NCI-H2081 (cell line): ENCODE results near the gene CACNA1I.
"Not testable (repeated sequence)": the region's sequence is repeated elsewhere in the genome, so short reads cannot be mapped to it uniquely, and the experiment has no call there.

ENCODE experiments used
- DNase-seq, 2 experiments: peaks; one replicate each; lab custom pipeline; 2025; lab: John Stamatoyannopoulos, UW

CACNA1I gene

GRCh38 chr22:39719559-39720450, 149.3 kb downstream of the CACNA1I start:
- no peak for DNase-seq

GRCh38 chr22:39721206-39722031, 150.9 kb downstream of the CACNA1I start:
- no peak for DNase-seq

- no peak for DNase-seq
These were observed 151.4 kb downstream of the CACNA1I start for GRCh38 chr22:39722032-39722325.

- DNase-seq = no peak
These were observed 151.9 kb downstream of the CACNA1I start for GRCh38 chr22:39722501-39722900.

- no peak for DNase-seq
These were observed 152.9 kb downstream of the CACNA1I start for GRCh38 chr22:39723463-39723862.

GRCh38 chr22:39723899-39724351, 153.4 kb downstream of the CACNA1I start:
- no peak for DNase-seq

GRCh38 chr22:39724390-39724789, 153.8 kb downstream of the CACNA1I start:
- DNase-seq = no peak

- no peak for DNase-seq
These were observed 154.3 kb downstream of the CACNA1I start for GRCh38 chr22:39724857-39725256.

- DNase-seq = no peak
These were observed 154.9 kb downstream of the CACNA1I start for GRCh38 chr22:39725351-39726035.

GRCh38 chr22:39727541-39727940, 157.0 kb downstream of the CACNA1I start:
- no peak for DNase-seq

- no peak for DNase-seq
These were observed 157.8 kb downstream of the CACNA1I start for GRCh38 chr22:39728236-39728860.

- no peak for DNase-seq
These were observed 158.8 kb downstream of the CACNA1I start for GRCh38 chr22:39729141-39729934.

- DNase-seq = no peak
These were observed 160.9 kb downstream of the CACNA1I start for GRCh38 chr22:39731481-39731880.

- DNase-seq = no peak
These were observed 161.5 kb downstream of the CACNA1I start for GRCh38 chr22:39731881-39732555.

- DNase-seq = no peak
These were observed 162.1 kb downstream of the CACNA1I start for GRCh38 chr22:39732625-39733024.

- no peak for DNase-seq
These were observed 162.6 kb downstream of the CACNA1I start for GRCh38 chr22:39733191-39733590.

GRCh38 chr22:39734046-39734445, 163.5 kb downstream of the CACNA1I start:
- DNase-seq = not testable (repeated sequence)

- DNase-seq = no peak
These were observed 164.3 kb downstream of the CACNA1I start for GRCh38 chr22:39734866-39735265.

- no peak for DNase-seq
These were observed 165.2 kb downstream of the CACNA1I start for GRCh38 chr22:39735776-39736175.

GRCh38 chr22:39738746-39739145, 168.2 kb downstream of the CACNA1I start:
- DNase-seq = no peak
